KMS-11 (cell line): ENCODE measurements around the gene DMGDH.

Source experiments
- H2AFZ ChIP-seq: fragments of 200-600 bp; sonication (generic); 2 replicates; pipeline ENCODE4 v1.6.1; 2016; ENCODE audit warnings: antibody characterized with exemption, mixed run types, low read depth
- H3K27ac ChIP-seq: fragments of 200-600 bp; sonication (generic); 2 replicates; pipeline ENCODE4 v1.6.1; 2016; ENCODE audit warnings: mild to moderate bottlenecking, mixed run types
- H3K27me3 ChIP-seq: fragments of 200-600 bp; sonication (generic); 2 replicates; pipeline ENCODE4 v1.6.1; 2017; ENCODE audit warnings: mild to moderate bottlenecking, low read depth, mixed run types, moderate library complexity; ENCODE audit not compliant: insufficient read depth
- H3K36me3 ChIP-seq: fragments of 200-600 bp; sonication (generic); 2 replicates; pipeline ENCODE4 v1.6.1; 2017; ENCODE audit warnings: mild to moderate bottlenecking, mixed run types; ENCODE audit not compliant: insufficient read depth
- H3K4me1 ChIP-seq: fragments of 200-600 bp; sonication (generic); 2 replicates; pipeline ENCODE4 v1.6.1; 2016; ENCODE audit warnings: mild to moderate bottlenecking, low read depth, mixed run types; ENCODE audit not compliant: poor library complexity, severe bottlenecking
- H3K4me2 ChIP-seq: fragments of 200-600 bp; sonication (generic); 2 replicates; pipeline ENCODE4 v1.7.0; 2016; ENCODE audit warnings: mild to moderate bottlenecking, mixed run types
- H3K4me3 ChIP-seq: fragments of 200-600 bp; sonication (generic); IDR thresholded peaks from 2 replicates; pipeline ENCODE4 v1.6.1; 2017; ENCODE audit warnings: low read depth, low read length, mixed read lengths; ENCODE audit not compliant: insufficient read depth
- H3K79me2 ChIP-seq: fragments of 200-600 bp; sonication (generic); 2 replicates; pipeline ENCODE4 v1.6.1; 2016; ENCODE audit warnings: low read depth, mixed run types; ENCODE audit not compliant: insufficient read depth
- H3K9ac ChIP-seq: fragments of 200-600 bp; sonication (generic); 2 replicates; pipeline ENCODE4 v1.6.1; 2016; ENCODE audit warnings: mild to moderate bottlenecking, mixed run types
- H4K20me1 ChIP-seq: fragments of 200-600 bp; sonication (generic); 2 replicates; pipeline ENCODE4 v1.6.1; 2016; ENCODE audit warnings: mild to moderate bottlenecking, mixed run types; ENCODE audit not compliant: insufficient read depth
- TF ChIP-seq, protein P1 (sequence below): fragments of 200-600 bp; sonication (generic); conservative IDR thresholded peaks from 2 replicates; pipeline ENCODE4 v1.6.1; 2017; ENCODE audit warnings: low read depth, mild to moderate bottlenecking, antibody characterized with exemption, low read length, moderate library complexity, mixed read lengths

DMGDH gene

DNA sequence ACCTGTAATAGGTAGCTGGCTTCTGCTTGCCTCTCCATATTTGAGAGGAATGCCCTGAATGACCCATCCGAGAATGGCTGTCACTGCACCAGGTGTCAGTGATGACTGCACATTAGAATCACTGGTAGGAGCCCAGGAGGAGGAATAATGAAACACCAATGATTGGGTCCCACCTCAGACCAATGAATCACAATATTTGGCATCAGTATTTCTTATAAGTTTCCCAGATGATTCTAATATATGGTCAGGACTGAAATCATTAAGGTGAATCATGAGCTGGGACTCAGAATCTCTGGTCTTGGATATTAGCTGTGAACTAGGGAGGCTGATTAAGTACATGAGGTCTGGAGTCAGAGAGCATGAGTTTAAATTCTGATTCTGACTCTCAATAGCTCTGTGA lies 107.7 kb downstream of the DMGDH start:
- TF ChIP-seq, protein P1, sequence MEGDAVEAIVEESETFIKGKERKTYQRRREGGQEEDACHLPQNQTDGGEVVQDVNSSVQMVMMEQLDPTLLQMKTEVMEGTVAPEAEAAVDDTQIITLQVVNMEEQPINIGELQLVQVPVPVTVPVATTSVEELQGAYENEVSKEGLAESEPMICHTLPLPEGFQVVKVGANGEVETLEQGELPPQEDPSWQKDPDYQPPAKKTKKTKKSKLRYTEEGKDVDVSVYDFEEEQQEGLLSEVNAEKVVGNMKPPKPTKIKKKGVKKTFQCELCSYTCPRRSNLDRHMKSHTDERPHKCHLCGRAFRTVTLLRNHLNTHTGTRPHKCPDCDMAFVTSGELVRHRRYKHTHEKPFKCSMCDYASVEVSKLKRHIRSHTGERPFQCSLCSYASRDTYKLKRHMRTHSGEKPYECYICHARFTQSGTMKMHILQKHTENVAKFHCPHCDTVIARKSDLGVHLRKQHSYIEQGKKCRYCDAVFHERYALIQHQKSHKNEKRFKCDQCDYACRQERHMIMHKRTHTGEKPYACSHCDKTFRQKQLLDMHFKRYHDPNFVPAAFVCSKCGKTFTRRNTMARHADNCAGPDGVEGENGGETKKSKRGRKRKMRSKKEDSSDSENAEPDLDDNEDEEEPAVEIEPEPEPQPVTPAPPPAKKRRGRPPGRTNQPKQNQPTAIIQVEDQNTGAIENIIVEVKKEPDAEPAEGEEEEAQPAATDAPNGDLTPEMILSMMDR, result no peak
- no peaks in the 10 kb centered on the region for H3K27me3 ChIP-seq
- H3K36me3 ChIP-seq, result no peaks in the 10 kb centered on the region
- no peak overlapping the region for H3K27ac ChIP-seq
- H3K4me2 ChIP-seq, result no peak overlapping the region
- peaks cover 3% of the 10 kb centered on the region for H3K4me1 ChIP-seq
- H3K4me3 ChIP-seq, result no peak overlapping the region
- no peak overlapping the region for H2AFZ ChIP-seq
- no peaks in the 10 kb centered on the region for H4K20me1 ChIP-seq
- H3K9ac ChIP-seq, result no peak overlapping the region
- H3K79me2 ChIP-seq, result no peaks in the 10 kb centered on the region

DNA sequence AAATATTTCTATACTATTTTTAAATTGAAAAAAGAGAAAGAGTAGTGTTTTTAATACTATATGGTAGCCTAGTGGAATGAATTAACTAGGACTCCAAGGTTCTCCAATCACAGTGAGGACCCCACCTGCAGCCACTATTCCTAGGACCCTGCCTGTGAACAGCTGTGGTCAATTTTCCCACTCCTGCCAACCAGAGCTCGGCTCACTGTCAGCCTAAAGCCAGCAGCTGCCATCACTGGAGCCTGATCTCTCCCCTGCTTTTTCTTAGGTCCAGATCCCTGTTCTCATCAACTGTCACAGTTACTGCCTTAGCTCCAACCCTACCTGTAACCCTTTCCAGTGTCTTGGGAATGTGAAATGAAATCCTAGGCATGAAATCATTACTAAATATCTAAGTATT lies 109.7 kb downstream of the DMGDH start:
- H4K20me1 ChIP-seq, result no peaks in the 10 kb centered on the region
- H2AFZ ChIP-seq, result no peak overlapping the region
- no peak overlapping the region for H3K27ac ChIP-seq
- no peak overlapping the region for H3K4me2 ChIP-seq
- H3K4me3 ChIP-seq, result no peak overlapping the region
- TF ChIP-seq, protein P1, result no peak
- no peaks in the 10 kb centered on the region for H3K27me3 ChIP-seq
- no peaks in the 10 kb centered on the region for H3K36me3 ChIP-seq
- H3K4me1 ChIP-seq, result peaks cover under 1% of the 10 kb centered on the region
- no peak overlapping the region for H3K9ac ChIP-seq
- no peaks in the 10 kb centered on the region for H3K79me2 ChIP-seq

DNA sequence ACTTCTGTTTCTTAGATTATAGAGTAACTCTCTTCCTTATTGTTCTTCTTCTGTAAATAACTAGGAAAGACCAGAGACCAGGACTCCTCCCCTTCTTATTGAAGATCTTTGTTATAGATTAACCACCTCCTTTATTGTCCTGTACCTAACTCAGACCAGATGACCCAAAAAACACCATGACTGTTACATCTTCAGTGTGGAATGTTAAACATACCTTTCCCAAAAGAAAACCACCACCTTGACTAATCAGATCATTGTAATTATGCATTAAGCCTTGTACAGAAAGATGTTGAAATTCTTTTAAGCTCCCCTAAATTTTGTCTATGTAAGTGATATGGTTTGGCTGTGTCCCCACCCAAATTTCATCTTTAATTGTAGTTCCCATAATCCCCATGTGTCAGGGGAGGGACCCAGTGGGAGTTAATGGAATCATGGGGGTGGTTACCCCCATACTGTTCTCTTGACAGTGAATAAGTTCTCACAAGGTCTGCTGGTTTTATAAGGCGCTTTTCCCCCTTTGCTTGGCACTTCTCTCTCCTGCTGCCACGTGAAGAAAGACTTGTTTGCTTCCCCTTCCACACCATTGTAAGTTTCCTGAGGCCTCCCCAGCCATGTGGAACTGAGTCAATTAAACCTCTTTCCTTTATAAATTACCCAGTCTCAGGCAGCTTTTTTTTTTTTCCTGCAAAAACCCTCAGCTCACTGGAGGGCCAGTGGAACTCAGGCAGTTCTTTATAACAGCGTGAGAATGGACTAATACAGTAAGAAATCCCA lies 110.6 kb downstream of the DMGDH start:
- H3K4me3 ChIP-seq, result no peak overlapping the region
- H4K20me1 ChIP-seq, result no peaks in the 10 kb centered on the region
- H3K27ac ChIP-seq, result no peak overlapping the region
- H3K79me2 ChIP-seq, result no peaks in the 10 kb centered on the region
- no peak overlapping the region for H3K9ac ChIP-seq
- TF ChIP-seq, protein P1, result no peak
- no peak overlapping the region for H3K4me2 ChIP-seq
- no peaks in the 10 kb centered on the region for H3K36me3 ChIP-seq
- H2AFZ ChIP-seq, result no peak overlapping the region
- H3K27me3 ChIP-seq, result no peaks in the 10 kb centered on the region
- H3K4me1 ChIP-seq, result peaks cover under 1% of the 10 kb centered on the region

DNA sequence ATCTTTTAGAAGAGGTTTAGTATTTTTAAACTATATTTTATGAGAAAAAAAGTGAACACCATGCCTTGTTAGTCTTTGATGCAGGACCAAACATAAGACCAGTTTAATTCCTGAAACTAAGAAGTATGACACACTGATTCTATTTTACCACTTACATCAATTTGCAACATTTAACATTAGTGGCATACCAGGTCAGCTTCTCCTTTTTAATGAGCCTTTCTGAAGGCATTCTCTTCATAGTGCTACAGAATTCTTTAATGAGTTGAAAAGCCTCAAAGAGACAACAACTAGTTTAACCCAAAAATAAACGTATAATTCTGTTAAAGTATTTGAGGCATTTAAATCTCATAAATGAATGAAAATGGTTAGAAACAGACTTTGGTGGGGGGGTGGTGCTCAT lies 112.6 kb downstream of the DMGDH start:
- no peaks in the 10 kb centered on the region for H3K36me3 ChIP-seq
- H3K27ac ChIP-seq, result no peak overlapping the region

More for the DNA sequence above, 112.6 kb downstream of the DMGDH start:
- H4K20me1 ChIP-seq, result no peaks in the 10 kb centered on the region
- no peak overlapping the region for H2AFZ ChIP-seq
- H3K27me3 ChIP-seq, result no peaks in the 10 kb centered on the region
- no peak overlapping the region for H3K4me2 ChIP-seq
- H3K9ac ChIP-seq, result no peak overlapping the region
- no peak overlapping the region for H3K4me3 ChIP-seq
- TF ChIP-seq, protein P1, result no peak
- H3K4me1 ChIP-seq, result peaks cover 14% of the 10 kb centered on the region
- no peaks in the 10 kb centered on the region for H3K79me2 ChIP-seq
